GM12878 (cell line): ENCODE results near the gene SNX15. TPM values are rescaled to one million over a fixed set of nuclear protein-coding genes. Genes with fewer than 3 reads are reported as not detected.

Experiments used
- ATAC-seq: fragments of 200-7000 bp; cut with Tn5 transposase; 3 replicates; pipeline ENCODE4 v1.9.1; 2020; ENCODE audit warnings: mild to moderate bottlenecking, moderate library complexity
- BruUV-seq: library from RNA; stranded (reverse); fragments of 400-500 nt; replicated peaks from 2 replicates; lab custom pipeline; 2021; lab: Mats Ljungman, UMichigan
- CTCF ChIA-PET: fragments of 300-600 bp; sonication (Branson Sonifier 250); formaldehyde crosslinking; extraction: SDS; loops from one replicate; lab custom pipeline; 2021; ENCODE audit warnings: inconsistent platforms; lab: Yijun Ruan, JAX
- POLR2A ChIA-PET: fragments of 350-600 bp; formaldehyde crosslinking; extraction: SDS; loops from one replicate; lab custom pipeline; 2021; ENCODE audit warnings: inconsistent platforms; lab: Charles Lee
- RAD21 ChIA-PET: fragments of 300-600 bp; sonication (Branson Sonifier 250); formaldehyde crosslinking; loops from one replicate; lab custom pipeline; 2023; ENCODE audit warnings: antibody characterized with exemption; ENCODE audit not compliant: unreplicated experiment; lab: Charles Lee
- SMC1A ChIA-PET: fragments of 300-600 bp; sonication (Branson Sonifier 250); formaldehyde crosslinking; loops from one replicate; lab custom pipeline; 2023; ENCODE audit not compliant: unreplicated experiment, uncharacterized antibody; lab: Charles Lee
- DNase-seq: peaks from one replicate; pipeline ENCODE4 v3.0.0-alpha.2; 2011; ENCODE audit warnings: low read depth, low spot score
- FAIRE-seq: peaks from 3 replicates; lab custom pipeline; 2011; peaks lifted over from hg19 to GRCh38; lab: Jason Lieb, UNC
- H2AFZ ChIP-seq: 2 replicates; pipeline ENCODE4 v1.6.0; 2011; ENCODE audit warnings: low read depth, low read length, control low read depth; ENCODE audit not compliant: control insufficient read depth
- H3K27ac ChIP-seq: 2 replicates; pipeline ENCODE4 v1.5.1; 2011; ENCODE audit warnings: control low read depth; ENCODE audit not compliant: control insufficient read depth, insufficient read depth
- H3K27me3 ChIP-seq, 2 experiments: replicated peaks in 1 of 2; 2 replicates each; pipeline versions ENCODE4 v1.6.0 to v1.6.1; 2011; ENCODE audit warnings: low read length in 1 of 2; ENCODE audit not compliant: control insufficient read depth in 2 of 2, insufficient read depth in 2 of 2
- H3K36me3 ChIP-seq, 2 experiments: 2 replicates each; pipeline ENCODE4 v1.5.1; 2011; ENCODE audit warnings: low read length in 1 of 2; ENCODE audit not compliant: control insufficient read depth in 2 of 2, insufficient read depth in 2 of 2
- H3K4me1 ChIP-seq: 2 replicates; pipeline ENCODE4 v1.6.1; 2011; ENCODE audit warnings: mild to moderate bottlenecking, low read length, moderate library complexity, mixed read lengths; ENCODE audit not compliant: control insufficient read depth, insufficient read depth
- H3K4me2 ChIP-seq: 2 replicates; pipeline ENCODE4 v1.6.0; 2011; ENCODE audit warnings: control low read depth; ENCODE audit not compliant: control insufficient read depth, insufficient read depth
- H3K4me3 ChIP-seq: fragments of 200-600 bp; sonication (generic); 2 replicates; pipeline ENCODE4 v1.5.1; 2016
- H3K79me2 ChIP-seq: 2 replicates; pipeline ENCODE4 v1.6.0; 2011; ENCODE audit warnings: low read length; ENCODE audit not compliant: control insufficient read depth, insufficient read depth
- H3K9ac ChIP-seq: 2 replicates; pipeline ENCODE4 v1.8.0; 2011; ENCODE audit warnings: low read length, control low read depth, mixed read lengths; ENCODE audit not compliant: control insufficient read depth, insufficient read depth
- H3K9me3 ChIP-seq: replicated peaks from 3 replicates; pipeline ENCODE4 v1.5.1; 2011; ENCODE audit warnings: mild to moderate bottlenecking, low read length; ENCODE audit not compliant: control insufficient read depth, insufficient read depth
- H4K20me1 ChIP-seq: 2 replicates; pipeline ENCODE4 v1.6.0; 2011; ENCODE audit not compliant: control insufficient read depth, insufficient read depth
- CBX3 ChIP-seq: fragments of 200-600 bp; sonication (generic); IDR thresholded peaks from 2 replicates; pipeline ENCODE4 v1.6.1; 2016; ENCODE audit warnings: low read depth, borderline replicate concordance
- CEBPZ ChIP-seq: fragments of 150-350 bp; IDR thresholded peaks from 2 replicates; pipeline ENCODE4 v1.6.1; 2016; ENCODE audit warnings: low read depth, low read length
- ESRRA ChIP-seq: IDR thresholded peaks from 2 replicates; pipeline ENCODE4 v1.6.1; 2012; ENCODE audit warnings: mild to moderate bottlenecking, low read length, improper control_type of control experiment
- FOXM1 ChIP-seq: IDR thresholded peaks from 2 replicates; pipeline ENCODE4 v1.6.1; 2012; ENCODE audit warnings: low read depth, mild to moderate bottlenecking, inconsistent platforms, low read length, moderate library complexity
- IKZF1 ChIP-seq: fragments of 450-650 bp; conservative IDR thresholded peaks from 2 replicates; pipeline ENCODE4 v1.6.1; 2017; ENCODE audit warnings: antibody characterized with exemption, mild to moderate bottlenecking
- IRF4 ChIP-seq: IDR thresholded peaks from 2 replicates; pipeline ENCODE4 v1.6.1; 2011; ENCODE audit warnings: low read depth, low read length
- JUNB ChIP-seq: IDR thresholded peaks from 2 replicates; pipeline ENCODE4 v1.6.1; 2016; ENCODE audit warnings: antibody characterized with exemption, mild to moderate bottlenecking
- NR2C2 ChIP-seq: IDR thresholded peaks from 2 replicates; pipeline ENCODE4 v1.6.1; 2011; ENCODE audit warnings: borderline replicate concordance, low read depth; ENCODE audit not compliant: control insufficient read depth, insufficient read length
- POLR2AphosphoS2 ChIP-seq: IDR thresholded peaks from 2 replicates; pipeline ENCODE4 v1.6.1; 2011; ENCODE audit warnings: low read depth, mild to moderate bottlenecking, low read length, improper control_type of control experiment, moderate library complexity
- POLR2AphosphoS5 ChIP-seq: IDR thresholded peaks from 2 replicates; pipeline ENCODE4 v1.6.1; 2011; ENCODE audit warnings: mild to moderate bottlenecking, low read length, inconsistent platforms
- STAT1 ChIP-seq: fragments of 450-650 bp; conservative IDR thresholded peaks from 2 replicates; pipeline ENCODE4 v1.6.1; 2014; ENCODE audit warnings: antibody characterized with exemption, mild to moderate bottlenecking
- SUPT20H ChIP-seq: IDR thresholded peaks from 2 replicates; pipeline ENCODE4 v1.6.1; 2011; ENCODE audit warnings: low read depth, mild to moderate bottlenecking, low read length, moderate library complexity, borderline replicate concordance; ENCODE audit not compliant: control insufficient read depth
- SUZ12 ChIP-seq: fragments of 200-600 bp; sonication (generic); IDR thresholded peaks from one replicate; pipeline ENCODE4 v1.6.1; 2018; ENCODE audit warnings: antibody characterized with exemption, mild to moderate bottlenecking; ENCODE audit not compliant: unreplicated experiment
- TCF3 ChIP-seq: IDR thresholded peaks from 2 replicates; pipeline ENCODE4 v1.6.1; 2012; ENCODE audit warnings: low read depth, mild to moderate bottlenecking, low read length, borderline replicate concordance; ENCODE audit not compliant: insufficient read depth
- whole genome bisulfite sequencing: methylation state at CpG from one replicate; pipeline ENCODE4 v1.1.6; 2016; ENCODE audit warnings: low lambda C conversion rate; ENCODE audit not compliant: insufficient replicate concordance, insufficient coverage; ENCODE audit errors: missing lambda C conversion rate; 5-methylcytosine and 5-hydroxymethylcytosine counted together
- in situ Hi-C: fragments of 300-500 bp; cut with MboI; formaldehyde crosslinking; loops from 9 replicates; pipeline ENCODE4 v1.14.3; 2018; ENCODE audit warnings: mixed read lengths
- intact Hi-C: fragments of 100-400 bp; cut with micrococcal nuclease; formaldehyde crosslinking; loops from one replicate; pipeline ENCODE4 v1.14.2; 2022; ENCODE audit not compliant: unreplicated experiment
- polyA plus RNA-seq, 11 experiments: library from polyadenylated mRNA; depleted of rRNA in 4 of 11; unstranded in 6 of 11; stranded (reverse) in 5 of 11; fragments of >200 nt; fragmentation: Nextera tagmentation in 4 of 11; fragmentation: Illumina TruSeq in 1 of 11; extraction: Ambion mirVana in 4 of 11; extraction: Trizol in 1 of 11; gene quantifications; 1 replicate in 1 of 11; 2 replicates in 10 of 11; pipeline versions ENCODE4 v1.2.1 to v1.2.3, GENCODE V29; 2011 to 2016; ENCODE audit warnings: inconsistent platforms in 2 of 11, missing spikeins in 2 of 11, low read depth in 1 of 11
- total RNA-seq, 4 experiments: library from RNA; depleted of rRNA in 3 of 4; stranded (reverse); fragments of >200 nt in 3 of 4; fragmentation: Illumina TruSeq in 1 of 4; extraction: Trizol in 1 of 4; gene quantifications; 2 replicates each; pipeline versions ENCODE4 v1.2.1 to v1.2.3, GENCODE V29; 2013 to 2021
- TF ChIP-seq, protein P1 (sequence below): fragments of 450-650 bp; IDR thresholded peaks from 2 replicates; pipeline ENCODE4 v1.6.1; 2016; ENCODE audit warnings: mild to moderate bottlenecking
- TF ChIP-seq, protein P2 (sequence below): fragments of 450-650 bp; IDR thresholded peaks from 2 replicates; pipeline ENCODE4 v1.6.1; 2014; ENCODE audit warnings: mild to moderate bottlenecking
- TF ChIP-seq, protein P3 (sequence below): IDR thresholded peaks from 2 replicates; pipeline ENCODE4 v1.6.1; 2012; ENCODE audit warnings: low read depth, low read length, improper control_type of control experiment

SNX15 gene
- total and polyA plus RNA-seq, 10 of the 15 experiments (the other 5 are each of a cell fraction or from before 2014, with no cell fraction given), result 2.4 to 24.0 (median 16.1) TPM

GRCh38 chr11:65065851-65066250, 38.6 kb downstream of the SNX15 start:
- 47% methylated on average over 6 of the region's 7 CpGs for WGBS
- RAD21 ChIA-PET, result no interaction called here
- Histone ChIP-seq H3K4me1 (peaks cover 6% of the 10 kb centered on the region), H3K9ac (no peak overlapping the region), H3K36me3 (no peaks in the 10 kb centered on the region), H3K27me3 (no peaks in the 10 kb centered on the region), H3K9me3 (no peaks in the 10 kb centered on the region), H4K20me1 (no peaks in the 10 kb centered on the region), H3K4me2 (no peak overlapping the region), H3K27ac (no peak overlapping the region), H2AFZ (no peak overlapping the region), H3K4me3 (no peak overlapping the region), H3K79me2 (no peaks in the 10 kb centered on the region)
- DNase-seq (no peak), ATAC-seq (no peak), FAIRE-seq (no peak)
- POLR2A ChIA-PET, result no interaction called here
- BruUV-seq, result no TSS peak
- TF ChIP-seq CBX3 (no peak), ESRRA (no peak), SUPT20H (no peak), SUZ12 (no peak), FOXM1 (no peak), STAT1 (no peak), JUNB (no peak), TCF3 (no peak), POLR2AphosphoS5 (no peak), IRF4 (no peak), NR2C2 (no peak), POLR2AphosphoS2 (no peak), IKZF1 (no peak), CEBPZ (no peak)
- TF ChIP-seq, protein P1, sequence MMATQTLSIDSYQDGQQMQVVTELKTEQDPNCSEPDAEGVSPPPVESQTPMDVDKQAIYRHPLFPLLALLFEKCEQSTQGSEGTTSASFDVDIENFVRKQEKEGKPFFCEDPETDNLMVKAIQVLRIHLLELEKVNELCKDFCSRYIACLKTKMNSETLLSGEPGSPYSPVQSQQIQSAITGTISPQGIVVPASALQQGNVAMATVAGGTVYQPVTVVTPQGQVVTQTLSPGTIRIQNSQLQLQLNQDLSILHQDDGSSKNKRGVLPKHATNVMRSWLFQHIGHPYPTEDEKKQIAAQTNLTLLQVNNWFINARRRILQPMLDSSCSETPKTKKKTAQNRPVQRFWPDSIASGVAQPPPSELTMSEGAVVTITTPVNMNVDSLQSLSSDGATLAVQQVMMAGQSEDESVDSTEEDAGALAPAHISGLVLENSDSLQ, result no peak
- TF ChIP-seq, protein P2, sequence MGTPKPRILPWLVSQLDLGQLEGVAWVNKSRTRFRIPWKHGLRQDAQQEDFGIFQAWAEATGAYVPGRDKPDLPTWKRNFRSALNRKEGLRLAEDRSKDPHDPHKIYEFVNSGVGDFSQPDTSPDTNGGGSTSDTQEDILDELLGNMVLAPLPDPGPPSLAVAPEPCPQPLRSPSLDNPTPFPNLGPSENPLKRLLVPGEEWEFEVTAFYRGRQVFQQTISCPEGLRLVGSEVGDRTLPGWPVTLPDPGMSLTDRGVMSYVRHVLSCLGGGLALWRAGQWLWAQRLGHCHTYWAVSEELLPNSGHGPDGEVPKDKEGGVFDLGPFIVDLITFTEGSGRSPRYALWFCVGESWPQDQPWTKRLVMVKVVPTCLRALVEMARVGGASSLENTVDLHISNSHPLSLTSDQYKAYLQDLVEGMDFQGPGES, result no peak
- TF ChIP-seq, protein P3, sequence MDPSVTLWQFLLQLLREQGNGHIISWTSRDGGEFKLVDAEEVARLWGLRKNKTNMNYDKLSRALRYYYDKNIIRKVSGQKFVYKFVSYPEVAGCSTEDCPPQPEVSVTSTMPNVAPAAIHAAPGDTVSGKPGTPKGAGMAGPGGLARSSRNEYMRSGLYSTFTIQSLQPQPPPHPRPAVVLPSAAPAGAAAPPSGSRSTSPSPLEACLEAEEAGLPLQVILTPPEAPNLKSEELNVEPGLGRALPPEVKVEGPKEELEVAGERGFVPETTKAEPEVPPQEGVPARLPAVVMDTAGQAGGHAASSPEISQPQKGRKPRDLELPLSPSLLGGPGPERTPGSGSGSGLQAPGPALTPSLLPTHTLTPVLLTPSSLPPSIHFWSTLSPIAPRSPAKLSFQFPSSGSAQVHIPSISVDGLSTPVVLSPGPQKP, result no peak
- SMC1A ChIA-PET, result interaction anchor here (0.6 to 1.0 kb wide), 2 partner anchors 17 to 266 kb away, joined by 3 to 4 read pairs; partner anchors contain the start of gene CDCA5
- intact Hi-C loops (no loop called here), in situ Hi-C loops (no loop called here)
- CTCF ChIA-PET, result no interaction called here
